ENCODE data around the gene ZNF619. TPM values are rescaled to one million over a fixed set of nuclear protein-coding genes. Genes with fewer than 3 reads are reported as not detected.

ZNF619 gene
- total RNA-seq, 1 donor from 2014 or later = 8.4 TPM

GRCh38 chr3:40450438-40450837 lies 26.5 kb upstream of the ZNF619 start:
- Mint-ChIP-seq H3K9me3 (ENCODE audit: unreplicated experiment) (no peaks in the 10 kb centered on the region), H3K4me1 (ENCODE audit: unreplicated experiment) (peaks cover 21% of the 10 kb centered on the region), H3K4me3 (ENCODE audit: unreplicated experiment) (no peak overlapping the region), H3K36me3 (ENCODE audit: unreplicated experiment) (peaks cover 9% of the 10 kb centered on the region), H3K27me3 (ENCODE audit: unreplicated experiment) (no peaks in the 10 kb centered on the region), H3K27ac (ENCODE audit: unreplicated experiment) (no peak overlapping the region)
- TF ChIP-seq, protein P1, sequence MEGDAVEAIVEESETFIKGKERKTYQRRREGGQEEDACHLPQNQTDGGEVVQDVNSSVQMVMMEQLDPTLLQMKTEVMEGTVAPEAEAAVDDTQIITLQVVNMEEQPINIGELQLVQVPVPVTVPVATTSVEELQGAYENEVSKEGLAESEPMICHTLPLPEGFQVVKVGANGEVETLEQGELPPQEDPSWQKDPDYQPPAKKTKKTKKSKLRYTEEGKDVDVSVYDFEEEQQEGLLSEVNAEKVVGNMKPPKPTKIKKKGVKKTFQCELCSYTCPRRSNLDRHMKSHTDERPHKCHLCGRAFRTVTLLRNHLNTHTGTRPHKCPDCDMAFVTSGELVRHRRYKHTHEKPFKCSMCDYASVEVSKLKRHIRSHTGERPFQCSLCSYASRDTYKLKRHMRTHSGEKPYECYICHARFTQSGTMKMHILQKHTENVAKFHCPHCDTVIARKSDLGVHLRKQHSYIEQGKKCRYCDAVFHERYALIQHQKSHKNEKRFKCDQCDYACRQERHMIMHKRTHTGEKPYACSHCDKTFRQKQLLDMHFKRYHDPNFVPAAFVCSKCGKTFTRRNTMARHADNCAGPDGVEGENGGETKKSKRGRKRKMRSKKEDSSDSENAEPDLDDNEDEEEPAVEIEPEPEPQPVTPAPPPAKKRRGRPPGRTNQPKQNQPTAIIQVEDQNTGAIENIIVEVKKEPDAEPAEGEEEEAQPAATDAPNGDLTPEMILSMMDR (IDR thresholded peaks at IDR 0.05) = no peak
- no peak for DNase-seq (ENCODE audit: extremely low spot score, unreplicated experiment)

DNA sequence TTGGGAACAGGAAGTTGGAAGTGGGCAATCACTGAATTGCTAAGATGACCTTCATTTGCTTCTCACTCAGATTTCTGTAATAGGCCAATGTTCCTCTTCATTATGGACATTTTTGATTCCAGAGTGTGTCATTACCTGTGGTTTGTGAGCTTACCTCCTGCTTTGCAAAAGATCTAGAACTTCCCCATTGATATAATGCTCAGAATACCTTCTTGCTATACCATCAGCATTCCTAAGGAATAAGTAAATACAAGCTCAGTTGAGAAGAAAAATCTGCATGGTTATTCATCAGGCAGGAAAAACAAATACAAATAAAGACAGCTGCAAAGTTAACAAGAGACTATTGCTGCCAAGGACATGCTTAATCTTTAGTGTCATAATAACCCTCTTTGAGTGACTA lies 25.4 kb upstream of the ZNF619 start:
- H3K4me1 Mint-ChIP-seq (ENCODE audit: unreplicated experiment) = peaks cover 27% of the 10 kb centered on the region
- no peak for DNase-seq (ENCODE audit: extremely low spot score, unreplicated experiment)
- no peaks in the 10 kb centered on the region for H3K27me3 Mint-ChIP-seq (ENCODE audit: unreplicated experiment)
- H3K36me3 Mint-ChIP-seq (ENCODE audit: unreplicated experiment) = peaks cover 2% of the 10 kb centered on the region
- H3K27ac Mint-ChIP-seq (ENCODE audit: unreplicated experiment) = no peak overlapping the region
- no peak overlapping the region for H3K4me3 Mint-ChIP-seq (ENCODE audit: unreplicated experiment)
- TF ChIP-seq, protein P1 (IDR thresholded peaks at IDR 0.05) = no peak
- no peaks in the 10 kb centered on the region for H3K9me3 Mint-ChIP-seq (ENCODE audit: unreplicated experiment)

DNA sequence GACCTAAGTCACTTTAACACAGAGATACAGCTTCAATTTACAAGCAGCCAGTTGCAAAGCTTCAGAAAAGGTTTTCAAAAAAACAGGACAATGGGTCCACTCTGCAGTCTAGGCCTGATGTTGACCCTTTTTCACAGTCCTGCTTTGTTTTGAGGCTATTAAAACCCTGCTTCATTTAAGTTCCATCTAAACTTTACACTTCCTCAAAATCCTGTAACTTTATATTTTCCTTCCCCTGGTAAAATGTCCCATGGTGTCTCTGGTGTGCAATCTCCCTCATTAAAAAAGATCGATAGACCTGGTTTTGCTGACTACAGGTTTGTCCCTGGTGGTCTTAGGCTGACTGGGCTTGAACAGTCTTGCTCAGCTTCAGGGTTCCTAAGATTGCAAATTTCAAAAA lies 24.9 kb upstream of the ZNF619 start:
- H3K27ac Mint-ChIP-seq (ENCODE audit: unreplicated experiment) = peak overlapping the region; percentile 99
- H3K4me3 Mint-ChIP-seq (ENCODE audit: unreplicated experiment) = peak overlapping the region; percentile 95
- TF ChIP-seq, protein P1 (IDR thresholded peaks at IDR 0.05) = no peak
- no peak for DNase-seq (ENCODE audit: extremely low spot score, unreplicated experiment)
- no peaks in the 10 kb centered on the region for H3K9me3 Mint-ChIP-seq (ENCODE audit: unreplicated experiment)
- peaks cover 29% of the 10 kb centered on the region for H3K4me1 Mint-ChIP-seq (ENCODE audit: unreplicated experiment)
- no peaks in the 10 kb centered on the region for H3K27me3 Mint-ChIP-seq (ENCODE audit: unreplicated experiment)
- H3K36me3 Mint-ChIP-seq (ENCODE audit: unreplicated experiment) = peaks cover 2% of the 10 kb centered on the region

- no peak for DNase-seq (ENCODE audit: extremely low spot score, unreplicated experiment)
- H3K27ac Mint-ChIP-seq (ENCODE audit: unreplicated experiment) = peak overlapping the region; percentile 99
- no peaks in the 10 kb centered on the region for H3K9me3 Mint-ChIP-seq (ENCODE audit: unreplicated experiment)
- H3K27me3 Mint-ChIP-seq (ENCODE audit: unreplicated experiment) = no peaks in the 10 kb centered on the region
- H3K4me1 Mint-ChIP-seq (ENCODE audit: unreplicated experiment) = peaks cover 30% of the 10 kb centered on the region
- peaks cover 2% of the 10 kb centered on the region for H3K36me3 Mint-ChIP-seq (ENCODE audit: unreplicated experiment)
- peak overlapping the region; percentile 95 for H3K4me3 Mint-ChIP-seq (ENCODE audit: unreplicated experiment)
- TF ChIP-seq, protein P1 (IDR thresholded peaks at IDR 0.05) = no peak
Observed at GRCh38 chr3:40452562-40452875, 24.4 kb upstream of the ZNF619 start.

DNA sequence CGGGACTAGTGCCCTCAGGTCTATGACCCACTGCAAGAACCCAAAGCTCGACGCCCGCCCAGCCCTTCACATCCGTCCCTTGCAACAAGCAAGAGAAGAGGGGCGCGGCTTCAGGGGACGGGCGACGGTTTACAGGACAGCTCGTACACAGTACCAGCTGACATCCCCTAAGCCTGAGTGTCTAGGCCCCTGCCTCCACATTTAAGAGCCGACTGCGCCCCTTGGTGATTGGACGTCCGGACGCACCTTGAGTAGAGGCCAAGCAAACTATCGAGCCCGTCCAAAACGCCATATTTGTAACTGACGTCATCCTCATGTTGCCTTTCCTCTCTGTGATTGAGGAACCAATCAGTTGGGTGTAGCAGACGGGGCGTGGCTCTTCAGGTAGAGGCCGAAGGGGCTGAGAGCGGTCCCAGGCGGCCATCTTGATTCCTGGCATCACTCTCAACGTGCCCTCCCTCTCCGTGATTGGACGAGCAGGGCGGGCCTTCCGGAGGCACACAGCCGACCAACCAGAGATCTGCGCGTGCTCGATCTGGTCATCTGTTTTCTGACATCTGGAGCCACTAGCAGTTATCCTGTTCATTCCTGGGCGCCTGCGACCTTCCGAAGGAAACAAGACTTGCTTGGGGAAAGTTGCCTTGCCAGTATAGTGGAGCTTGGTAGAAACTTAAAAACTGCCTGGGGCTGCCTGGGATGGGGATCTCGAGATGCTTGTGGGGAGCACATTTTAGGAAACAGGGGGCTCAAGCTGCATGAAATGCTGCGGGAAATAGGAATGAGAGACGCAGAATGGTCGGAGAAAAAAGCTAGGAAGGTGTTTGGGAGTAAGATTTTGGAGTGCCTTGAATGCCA lies 23.8 kb upstream of the ZNF619 start:
- H3K27ac Mint-ChIP-seq (ENCODE audit: unreplicated experiment) = peak overlapping the region; percentile 99
- peak overlapping the region; percentile 95 for H3K4me3 Mint-ChIP-seq (ENCODE audit: unreplicated experiment)

More for the DNA sequence above, 23.8 kb upstream of the ZNF619 start:
- peak; percentile 98 for DNase-seq (ENCODE audit: extremely low spot score, unreplicated experiment)
- H3K27me3 Mint-ChIP-seq (ENCODE audit: unreplicated experiment) = no peaks in the 10 kb centered on the region
- no peaks in the 10 kb centered on the region for H3K9me3 Mint-ChIP-seq (ENCODE audit: unreplicated experiment)
- peaks cover 6% of the 10 kb centered on the region for H3K36me3 Mint-ChIP-seq (ENCODE audit: unreplicated experiment)
- H3K4me1 Mint-ChIP-seq (ENCODE audit: unreplicated experiment) = peaks cover 35% of the 10 kb centered on the region
- TF ChIP-seq, protein P1 (IDR thresholded peaks at IDR 0.05) = no peak

Data from osteocyte (in vitro differentiated cells).